HEK293 (cell line): Measurements from ENCODE around the gene GCC2.

Experiments
- KLF16 ChIP-seq: fragments of 450-650 bp; formaldehyde crosslinking; IDR thresholded peaks from 2 replicates; pipeline ENCODE4 v1.5.1; 2017; ENCODE audit warnings: missing biosample characterization, missing genetic modification characterization
- TF ChIP-seq, protein P1 (sequence below): fragments of 450-650 bp; formaldehyde crosslinking; IDR thresholded peaks from 2 replicates; pipeline ENCODE4 v1.5.1; 2016; ENCODE audit warnings: missing biosample characterization, missing genetic modification characterization
- TF ChIP-seq, protein P2 (sequence below): fragments of 450-650 bp; formaldehyde crosslinking; IDR thresholded peaks from 2 replicates; pipeline ENCODE4 v1.5.1; 2016; ENCODE audit warnings: missing biosample characterization, missing genetic modification characterization, low read depth
- TF ChIP-seq, protein P3 (sequence below): fragments of 450-650 bp; formaldehyde crosslinking; IDR thresholded peaks from 2 replicates; pipeline ENCODE4; 2016; ENCODE audit warnings: missing biosample characterization, missing genetic modification characterization

DNA sequence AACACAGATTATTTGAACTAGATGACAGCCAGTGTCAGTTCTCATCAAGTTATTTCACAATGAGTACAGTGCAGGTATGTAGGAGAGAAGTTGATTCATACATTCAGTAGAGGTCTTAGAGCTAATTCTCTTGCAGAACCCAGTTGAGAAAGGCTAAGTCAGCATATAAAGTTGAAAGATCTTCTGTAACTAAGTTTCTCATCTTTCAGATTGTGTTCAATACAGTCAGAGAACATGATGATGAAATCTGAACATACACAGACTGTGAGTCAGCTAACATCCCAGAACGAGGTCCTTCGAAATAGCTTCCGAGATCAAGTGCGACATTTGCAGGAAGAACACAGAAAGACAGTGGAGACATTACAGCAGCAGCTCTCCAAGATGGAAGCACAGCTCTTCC, 43.4 kb downstream of the GCC2 start:
- TF ChIP-seq, protein P1, sequence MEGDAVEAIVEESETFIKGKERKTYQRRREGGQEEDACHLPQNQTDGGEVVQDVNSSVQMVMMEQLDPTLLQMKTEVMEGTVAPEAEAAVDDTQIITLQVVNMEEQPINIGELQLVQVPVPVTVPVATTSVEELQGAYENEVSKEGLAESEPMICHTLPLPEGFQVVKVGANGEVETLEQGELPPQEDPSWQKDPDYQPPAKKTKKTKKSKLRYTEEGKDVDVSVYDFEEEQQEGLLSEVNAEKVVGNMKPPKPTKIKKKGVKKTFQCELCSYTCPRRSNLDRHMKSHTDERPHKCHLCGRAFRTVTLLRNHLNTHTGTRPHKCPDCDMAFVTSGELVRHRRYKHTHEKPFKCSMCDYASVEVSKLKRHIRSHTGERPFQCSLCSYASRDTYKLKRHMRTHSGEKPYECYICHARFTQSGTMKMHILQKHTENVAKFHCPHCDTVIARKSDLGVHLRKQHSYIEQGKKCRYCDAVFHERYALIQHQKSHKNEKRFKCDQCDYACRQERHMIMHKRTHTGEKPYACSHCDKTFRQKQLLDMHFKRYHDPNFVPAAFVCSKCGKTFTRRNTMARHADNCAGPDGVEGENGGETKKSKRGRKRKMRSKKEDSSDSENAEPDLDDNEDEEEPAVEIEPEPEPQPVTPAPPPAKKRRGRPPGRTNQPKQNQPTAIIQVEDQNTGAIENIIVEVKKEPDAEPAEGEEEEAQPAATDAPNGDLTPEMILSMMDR: no peak
- TF ChIP-seq, protein P2, sequence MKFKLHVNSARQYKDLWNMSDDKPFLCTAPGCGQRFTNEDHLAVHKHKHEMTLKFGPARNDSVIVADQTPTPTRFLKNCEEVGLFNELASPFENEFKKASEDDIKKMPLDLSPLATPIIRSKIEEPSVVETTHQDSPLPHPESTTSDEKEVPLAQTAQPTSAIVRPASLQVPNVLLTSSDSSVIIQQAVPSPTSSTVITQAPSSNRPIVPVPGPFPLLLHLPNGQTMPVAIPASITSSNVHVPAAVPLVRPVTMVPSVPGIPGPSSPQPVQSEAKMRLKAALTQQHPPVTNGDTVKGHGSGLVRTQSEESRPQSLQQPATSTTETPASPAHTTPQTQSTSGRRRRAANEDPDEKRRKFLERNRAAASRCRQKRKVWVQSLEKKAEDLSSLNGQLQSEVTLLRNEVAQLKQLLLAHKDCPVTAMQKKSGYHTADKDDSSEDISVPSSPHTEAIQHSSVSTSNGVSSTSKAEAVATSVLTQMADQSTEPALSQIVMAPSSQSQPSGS (tag by site-specific recombination): no peak
- TF ChIP-seq KLF16: no peak
- TF ChIP-seq, protein P3, sequence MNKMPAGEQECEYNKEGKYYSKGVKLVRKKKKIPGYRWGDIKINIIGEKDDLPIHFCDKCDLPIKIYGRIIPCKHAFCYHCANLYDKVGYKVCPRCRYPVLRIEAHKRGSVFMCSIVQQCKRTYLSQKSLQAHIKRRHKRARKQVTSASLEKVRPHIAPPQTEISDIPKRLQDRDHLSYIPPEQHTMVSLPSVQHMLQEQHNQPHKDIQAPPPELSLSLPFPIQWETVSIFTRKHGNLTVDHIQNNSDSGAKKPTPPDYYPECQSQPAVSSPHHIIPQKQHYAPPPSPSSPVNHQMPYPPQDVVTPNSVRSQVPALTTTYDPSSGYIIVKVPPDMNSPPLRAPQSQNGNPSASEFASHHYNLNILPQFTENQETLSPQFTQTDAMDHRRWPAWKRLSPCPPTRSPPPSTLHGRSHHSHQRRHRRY (tag by site-specific recombination): no peak
